OCI-LY3 (cell line): ENCODE measurements around the gene MAN2A1.

Source experiments
- H2AFZ ChIP-seq: fragments of 200-600, 300-600 bp; shearing (Covaris generic); 2 replicates; pipeline ENCODE4 v1.6.0; 2014; ENCODE audit warnings: antibody characterized with exemption, low read depth, low read length
- H3K27ac ChIP-seq: fragments of 200-600, 300-600 bp; sonication (generic); 2 replicates; pipeline ENCODE4 v1.5.1; 2014; ENCODE audit warnings: mild to moderate bottlenecking, low read length, moderate library complexity, mixed read lengths
- H3K27me3 ChIP-seq: fragments of 200-600, 300-600 bp; sonication (generic); 2 replicates; pipeline ENCODE4 v1.6.1; 2014; ENCODE audit warnings: low read depth, low read length, mixed read lengths
- H3K36me3 ChIP-seq: fragments of 200-600, 300-600 bp; sonication (generic); replicated peaks from 2 replicates; pipeline ENCODE3; 2014; ENCODE audit warnings: low read depth, low read length, mixed read lengths
- H3K4me1 ChIP-seq: fragments of 300-600, 200-600 bp; sonication (generic); 2 replicates; pipeline ENCODE4 v1.6.1; 2014; ENCODE audit warnings: low read length, mixed read lengths
- H3K4me2 ChIP-seq: fragments of 200-600, 300-600 bp; sonication (generic); 2 replicates; pipeline ENCODE4 v1.6.1; 2014; ENCODE audit warnings: low read length, mixed read lengths
- H3K4me3 ChIP-seq: fragments of 300-600, 200-600 bp; sonication (generic); 2 replicates; pipeline ENCODE4 v1.5.1; 2014; ENCODE audit warnings: antibody characterized with exemption, mild to moderate bottlenecking, low read length, moderate library complexity
- H3K79me2 ChIP-seq: fragments of 300-600, 200-600 bp; shearing (Covaris generic); 2 replicates; pipeline ENCODE4 v1.6.1; 2014; ENCODE audit warnings: mild to moderate bottlenecking, low read length, mixed read lengths
- H3K9ac ChIP-seq: fragments of 300-600, 200-600 bp; shearing (Covaris generic); 2 replicates; pipeline ENCODE4 v1.6.0; 2014; ENCODE audit warnings: mild to moderate bottlenecking, low read length, moderate library complexity
- H3K9me3 ChIP-seq: fragments of 200-600, 300-600 bp; shearing (Covaris generic); 2 replicates; pipeline ENCODE4 v1.6.1; 2014; ENCODE audit warnings: low read length, mixed read lengths; ENCODE audit not compliant: insufficient read depth
- H4K20me1 ChIP-seq: fragments of 200-600, 300-600 bp; sonication (generic); 2 replicates; pipeline ENCODE4 v1.6.1; 2016; ENCODE audit warnings: low read length, mixed read lengths; ENCODE audit not compliant: insufficient read depth
- EZH2phosphoT487 ChIP-seq: fragments of 200-600 bp; shearing (Covaris generic); IDR thresholded peaks from 2 replicates; pipeline ENCODE4 v1.6.1; 2018; ENCODE audit warnings: antibody characterized with exemption, mixed run types, low read depth
- TF ChIP-seq, protein P1 (sequence below): fragments of 200-600, 300-600 bp; sonication (generic); IDR thresholded peaks from 2 replicates; pipeline ENCODE4 v1.5.1; 2014; ENCODE audit warnings: antibody characterized with exemption, low read length, low read depth

MAN2A1 gene

DNA sequence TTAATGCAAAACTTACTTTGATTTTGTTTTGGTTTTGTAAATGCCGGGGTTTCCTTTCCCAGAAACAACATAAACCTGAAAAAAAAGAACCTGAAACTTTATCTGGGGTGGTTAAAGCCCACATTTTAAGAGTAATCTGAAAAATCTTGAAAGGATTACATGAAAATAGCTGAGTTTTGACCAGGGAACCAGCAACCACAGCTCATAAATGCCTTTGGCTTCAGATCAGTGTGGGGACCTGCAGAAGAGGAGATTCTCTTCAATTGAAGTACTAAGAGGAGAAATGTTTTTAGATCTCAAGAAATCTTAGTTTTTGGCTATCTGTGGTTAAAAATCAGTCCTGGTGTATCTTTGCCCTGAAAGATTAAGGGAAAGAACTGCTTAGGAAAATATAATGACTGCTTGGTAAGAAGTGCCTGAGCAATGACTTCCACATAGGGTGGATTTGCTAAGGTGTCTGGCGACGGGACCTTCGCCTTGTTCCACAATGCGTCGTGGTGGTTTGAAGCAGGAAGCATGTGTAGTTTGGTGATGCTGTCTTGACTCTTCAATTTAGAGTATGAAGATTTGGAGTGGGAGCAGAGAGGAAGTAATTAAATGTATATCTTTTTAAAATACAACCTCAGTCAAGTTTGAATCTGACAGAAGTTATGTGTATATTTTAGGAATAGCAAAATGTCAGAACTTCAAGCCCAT, 186.5 kb downstream of the MAN2A1 start:
- H3K4me1 ChIP-seq = no peaks in the 10 kb centered on the region
- no peak overlapping the region for H3K4me2 ChIP-seq
- H3K9me3 ChIP-seq = no peaks in the 10 kb centered on the region
- H3K27me3 ChIP-seq = no peaks in the 10 kb centered on the region
- H3K9ac ChIP-seq = no peak overlapping the region
- no peak overlapping the region for H3K27ac ChIP-seq
- no peak overlapping the region for H2AFZ ChIP-seq
- H4K20me1 ChIP-seq = no peaks in the 10 kb centered on the region
- no peak overlapping the region for H3K4me3 ChIP-seq
- no peaks in the 10 kb centered on the region for H3K36me3 ChIP-seq
- TF ChIP-seq, protein P1, sequence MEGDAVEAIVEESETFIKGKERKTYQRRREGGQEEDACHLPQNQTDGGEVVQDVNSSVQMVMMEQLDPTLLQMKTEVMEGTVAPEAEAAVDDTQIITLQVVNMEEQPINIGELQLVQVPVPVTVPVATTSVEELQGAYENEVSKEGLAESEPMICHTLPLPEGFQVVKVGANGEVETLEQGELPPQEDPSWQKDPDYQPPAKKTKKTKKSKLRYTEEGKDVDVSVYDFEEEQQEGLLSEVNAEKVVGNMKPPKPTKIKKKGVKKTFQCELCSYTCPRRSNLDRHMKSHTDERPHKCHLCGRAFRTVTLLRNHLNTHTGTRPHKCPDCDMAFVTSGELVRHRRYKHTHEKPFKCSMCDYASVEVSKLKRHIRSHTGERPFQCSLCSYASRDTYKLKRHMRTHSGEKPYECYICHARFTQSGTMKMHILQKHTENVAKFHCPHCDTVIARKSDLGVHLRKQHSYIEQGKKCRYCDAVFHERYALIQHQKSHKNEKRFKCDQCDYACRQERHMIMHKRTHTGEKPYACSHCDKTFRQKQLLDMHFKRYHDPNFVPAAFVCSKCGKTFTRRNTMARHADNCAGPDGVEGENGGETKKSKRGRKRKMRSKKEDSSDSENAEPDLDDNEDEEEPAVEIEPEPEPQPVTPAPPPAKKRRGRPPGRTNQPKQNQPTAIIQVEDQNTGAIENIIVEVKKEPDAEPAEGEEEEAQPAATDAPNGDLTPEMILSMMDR = no peak
- no peak for TF ChIP-seq EZH2phosphoT487
- H3K79me2 ChIP-seq = no peaks in the 10 kb centered on the region

DNA sequence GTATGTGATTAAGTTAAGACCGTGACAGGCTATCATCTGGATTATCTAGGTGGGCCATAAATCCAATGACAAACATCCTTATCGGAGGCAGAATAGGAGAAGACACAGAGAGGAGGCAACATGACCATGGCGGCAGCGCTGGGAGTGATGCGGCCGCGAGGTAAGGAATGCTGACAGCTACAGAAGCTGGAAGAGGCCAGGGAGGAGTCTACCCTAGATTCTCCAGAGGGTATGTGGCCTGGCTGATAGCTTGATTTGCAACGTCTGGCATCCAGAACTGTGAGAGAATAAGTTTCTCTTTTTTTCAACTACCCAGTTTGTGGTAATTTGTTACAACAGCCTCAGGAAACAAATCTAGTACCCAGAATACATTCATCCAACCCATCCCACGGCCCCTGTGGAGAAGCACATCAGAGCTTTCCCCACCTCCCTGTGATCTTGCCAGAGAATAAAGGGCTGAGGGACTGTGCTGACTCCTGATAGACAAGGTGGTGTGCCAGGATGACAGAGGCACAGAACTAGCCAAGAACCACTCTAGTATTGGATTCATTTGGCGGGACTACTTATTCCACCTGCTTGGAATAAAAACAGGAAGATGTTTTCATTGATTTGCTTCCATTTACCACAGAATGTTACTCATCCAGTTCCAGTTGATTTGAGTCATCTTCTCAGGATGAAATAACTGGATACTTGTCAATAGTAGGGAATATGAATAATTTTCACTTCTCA, 187.4 kb downstream of the MAN2A1 start:
- Histone ChIP-seq H3K79me2 (no peaks in the 10 kb centered on the region), H3K4me2 (no peak overlapping the region), H3K27me3 (no peaks in the 10 kb centered on the region), H2AFZ (no peak overlapping the region), H3K9ac (no peak overlapping the region), H4K20me1 (no peaks in the 10 kb centered on the region), H3K4me3 (no peak overlapping the region), H3K36me3 (no peaks in the 10 kb centered on the region), H3K4me1 (no peaks in the 10 kb centered on the region), H3K27ac (no peak overlapping the region), H3K9me3 (no peaks in the 10 kb centered on the region)
- TF ChIP-seq, protein P1 = no peak
- TF ChIP-seq EZH2phosphoT487 = no peak

DNA sequence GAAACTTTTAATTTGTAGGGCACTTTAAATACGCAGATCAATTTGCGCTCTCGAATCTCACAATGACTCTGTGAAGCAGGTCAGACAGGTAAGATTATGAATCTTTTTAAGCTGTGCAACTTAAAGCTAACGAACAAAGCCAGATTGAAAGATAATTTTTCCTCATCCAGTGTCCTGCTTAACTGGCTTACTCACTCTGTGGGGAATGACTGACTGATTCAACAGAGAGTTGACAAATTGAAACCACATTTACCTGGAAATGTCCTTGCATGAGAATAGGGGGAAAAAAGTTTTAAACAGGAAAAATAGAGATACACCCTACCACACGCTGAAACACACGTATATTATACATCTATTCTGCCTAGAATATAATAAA, 187.9 kb downstream of the MAN2A1 start:
- no peaks in the 10 kb centered on the region for H4K20me1 ChIP-seq
- no peaks in the 10 kb centered on the region for H3K36me3 ChIP-seq
- no peak overlapping the region for H2AFZ ChIP-seq
- H3K27ac ChIP-seq = no peak overlapping the region
- no peaks in the 10 kb centered on the region for H3K27me3 ChIP-seq
- no peak overlapping the region for H3K9ac ChIP-seq
- H3K4me1 ChIP-seq = no peaks in the 10 kb centered on the region
- H3K9me3 ChIP-seq = no peaks in the 10 kb centered on the region
- TF ChIP-seq, protein P1 = no peak
- no peak for TF ChIP-seq EZH2phosphoT487
- no peaks in the 10 kb centered on the region for H3K79me2 ChIP-seq
- H3K4me3 ChIP-seq = no peak overlapping the region
- no peak overlapping the region for H3K4me2 ChIP-seq

DNA sequence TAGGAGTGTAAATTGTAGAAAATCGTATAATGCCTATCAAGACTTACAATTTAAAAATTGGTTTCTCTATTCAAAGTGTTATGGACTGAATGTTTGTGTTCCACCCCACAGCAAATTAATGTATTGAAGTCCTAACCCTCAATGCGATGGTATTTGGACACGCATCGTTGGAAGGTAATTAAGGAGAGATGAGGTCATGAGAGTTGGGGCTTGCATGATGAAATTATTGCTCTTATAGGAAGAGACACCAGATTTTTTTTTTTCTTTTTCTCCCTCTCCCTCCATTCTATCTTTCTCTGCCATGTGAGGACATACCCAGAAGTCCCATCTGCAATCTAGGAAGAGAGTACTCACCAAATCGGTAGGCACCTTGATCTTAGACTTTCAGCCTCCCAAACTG, 189.2 kb downstream of the MAN2A1 start:
- Histone ChIP-seq H3K4me1 (no peaks in the 10 kb centered on the region), H4K20me1 (no peaks in the 10 kb centered on the region), H3K9me3 (no peaks in the 10 kb centered on the region), H3K4me2 (no peak overlapping the region), H3K79me2 (no peaks in the 10 kb centered on the region), H2AFZ (no peak overlapping the region), H3K27me3 (no peaks in the 10 kb centered on the region), H3K27ac (no peak overlapping the region), H3K4me3 (no peak overlapping the region), H3K9ac (no peak overlapping the region), H3K36me3 (no peaks in the 10 kb centered on the region)
- no peak for TF ChIP-seq EZH2phosphoT487
- TF ChIP-seq, protein P1 = no peak
